Fibroblast of mammary gland (primary cell): ENCODE data around the gene GTF2E1.

Experiments
- DNase-seq: peaks from one replicate; pipeline ENCODE4 v3.0.0-alpha.2; 2010; ENCODE audit warnings: low read depth
- H3K4me3 ChIP-seq: 2 replicates; pipeline ENCODE4 v1.5.1; 2011; ENCODE audit warnings: low read depth, mild to moderate bottlenecking, low read length, moderate library complexity; ENCODE audit not compliant: control insufficient read depth
- TF ChIP-seq, protein P1 (sequence below): conservative IDR thresholded peaks from 2 replicates; pipeline ENCODE4 v1.5.1; 2011; ENCODE audit warnings: low read depth, low read length, inconsistent platforms; ENCODE audit not compliant: control insufficient read depth, insufficient read depth

Gene GTF2E1

GRCh38 chr3:120796976-120797375, 54.4 kb downstream of the GTF2E1 start:
- TF ChIP-seq, protein P1, sequence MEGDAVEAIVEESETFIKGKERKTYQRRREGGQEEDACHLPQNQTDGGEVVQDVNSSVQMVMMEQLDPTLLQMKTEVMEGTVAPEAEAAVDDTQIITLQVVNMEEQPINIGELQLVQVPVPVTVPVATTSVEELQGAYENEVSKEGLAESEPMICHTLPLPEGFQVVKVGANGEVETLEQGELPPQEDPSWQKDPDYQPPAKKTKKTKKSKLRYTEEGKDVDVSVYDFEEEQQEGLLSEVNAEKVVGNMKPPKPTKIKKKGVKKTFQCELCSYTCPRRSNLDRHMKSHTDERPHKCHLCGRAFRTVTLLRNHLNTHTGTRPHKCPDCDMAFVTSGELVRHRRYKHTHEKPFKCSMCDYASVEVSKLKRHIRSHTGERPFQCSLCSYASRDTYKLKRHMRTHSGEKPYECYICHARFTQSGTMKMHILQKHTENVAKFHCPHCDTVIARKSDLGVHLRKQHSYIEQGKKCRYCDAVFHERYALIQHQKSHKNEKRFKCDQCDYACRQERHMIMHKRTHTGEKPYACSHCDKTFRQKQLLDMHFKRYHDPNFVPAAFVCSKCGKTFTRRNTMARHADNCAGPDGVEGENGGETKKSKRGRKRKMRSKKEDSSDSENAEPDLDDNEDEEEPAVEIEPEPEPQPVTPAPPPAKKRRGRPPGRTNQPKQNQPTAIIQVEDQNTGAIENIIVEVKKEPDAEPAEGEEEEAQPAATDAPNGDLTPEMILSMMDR, result no peak
- H3K4me3 ChIP-seq, result no peak overlapping the region
- DNase-seq, result no peak

DNA sequence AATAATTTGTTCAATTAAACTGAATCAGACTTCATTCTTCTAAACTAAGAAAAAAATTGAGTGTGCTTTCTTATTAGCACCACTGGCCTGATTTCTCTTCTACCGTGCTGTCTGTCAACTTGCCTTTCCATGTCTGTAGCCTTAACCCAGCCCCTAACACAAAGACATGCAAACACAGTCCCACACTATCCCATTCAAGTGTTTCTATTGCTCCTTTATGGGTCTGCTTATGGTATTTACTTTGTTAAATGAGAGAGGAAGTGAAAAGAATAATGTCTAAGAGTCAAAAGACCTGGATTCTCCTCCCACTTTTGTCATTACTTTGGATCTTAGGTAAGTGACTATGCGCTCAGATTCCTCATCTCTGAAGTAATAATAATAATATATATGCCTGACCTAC, 55.3 kb downstream of the GTF2E1 start:
- H3K4me3 ChIP-seq, result no peak overlapping the region
- DNase-seq, result no peak
- TF ChIP-seq, protein P1, result no peak

GRCh38 chr3:120798346-120798745, 55.8 kb downstream of the GTF2E1 start:
- peak; percentile 76 for DNase-seq
- H3K4me3 ChIP-seq, result no peak overlapping the region
- TF ChIP-seq, protein P1, result no peak

GRCh38 chr3:120800625-120801024, 58.1 kb downstream of the GTF2E1 start:
- no peak overlapping the region for H3K4me3 ChIP-seq
- TF ChIP-seq, protein P1, result no peak
- DNase-seq, result no peak

DNA sequence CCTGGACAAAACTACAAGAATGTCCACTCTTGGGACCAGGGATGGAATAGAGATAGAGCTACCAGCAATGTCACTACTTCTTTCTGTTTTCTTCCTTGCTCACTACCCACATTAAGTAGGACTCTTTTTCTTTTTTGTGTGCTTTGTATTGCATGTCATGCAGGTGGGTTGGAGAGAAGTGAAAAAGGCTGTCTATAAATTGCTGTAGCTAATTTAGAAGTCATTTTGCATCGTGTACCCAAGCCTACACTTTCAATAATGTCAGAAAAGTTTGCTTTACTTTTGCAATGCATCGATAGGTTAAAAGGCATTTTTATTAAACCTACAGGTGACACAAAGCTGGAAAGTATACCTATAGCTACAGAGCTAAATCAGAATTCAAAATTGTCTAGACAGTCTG, 58.9 kb downstream of the GTF2E1 start:
- H3K4me3 ChIP-seq, result no peak overlapping the region
- TF ChIP-seq, protein P1, result no peak
- no peak for DNase-seq

GRCh38 chr3:120802916-120803315, 60.4 kb downstream of the GTF2E1 start:
- DNase-seq, result no peak
- TF ChIP-seq, protein P1, result no peak
- H3K4me3 ChIP-seq, result no peak overlapping the region

GRCh38 chr3:120816728-120817127, 74.2 kb downstream of the GTF2E1 start:
- no peak for DNase-seq
- TF ChIP-seq, protein P1, result no peak
- H3K4me3 ChIP-seq, result no peak overlapping the region
